ENCODE measurements around the gene SLC45A1. TPM values are rescaled to one million over a fixed set of nuclear protein-coding genes. Genes with fewer than 3 reads are reported as not detected.

SLC45A1 gene
- total and polyA plus RNA-seq, 2 of the 4 experiments (the other 2 are of a cell fraction): 0.72 to 3.9 TPM

DNA sequence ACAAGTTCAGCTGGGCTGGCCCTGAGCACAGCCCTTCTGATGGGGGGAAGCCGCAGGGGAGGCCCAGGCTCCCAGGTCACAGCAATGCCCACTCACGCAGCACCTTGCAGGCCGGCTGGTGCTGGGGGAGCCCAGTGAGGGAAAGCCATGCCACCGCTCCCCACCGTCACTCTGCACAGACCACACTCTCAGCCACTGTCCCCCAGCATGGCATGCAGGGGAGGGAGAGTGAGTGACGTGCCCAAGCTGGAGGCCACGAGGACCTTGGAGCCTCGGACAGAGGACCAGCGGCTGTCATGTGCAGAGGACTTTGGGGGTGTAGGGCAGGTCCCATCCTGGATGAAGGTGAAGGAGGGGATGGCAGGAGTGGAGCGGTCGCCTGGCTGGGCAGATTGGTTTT, 25.1 kb downstream of the SLC45A1 start:
- no peak overlapping the region for H3K4me3 ChIP-seq (ENCODE audit: insufficient read depth, low read depth, low read length)
- H3K9ac ChIP-seq (ENCODE audit: low read depth, low read length): peak overlapping the region; percentile 51; the same call in 1 of the 2 replicates
- POLR2A ChIA-PET (ENCODE audit: unreplicated experiment): interaction anchor here (0.7 kb wide), 1 partner anchor 29 kb away, joined by 6 read pairs; no protein-coding TSS in a partner anchor

More for the DNA sequence above, 25.1 kb downstream of the SLC45A1 start:
- Histone ChIP-seq H4K20me1 (ENCODE audit: insufficient read depth, low read length) (no peaks in the 10 kb centered on the region), H3K36me3 (ENCODE audit: control insufficient read depth, insufficient read depth, low read length) (peaks cover 5% of the 10 kb centered on the region; the same call in 1 of the 2 replicates), H4K91ac (ENCODE audit: insufficient read depth, low read depth, low read length) (peak overlapping the region; percentile 100), H3K4ac (ENCODE audit: low read depth, low read length) (peak overlapping the region; percentile 99), H3K56ac (ENCODE audit: extremely low read depth, insufficient read depth, low read length) (peak overlapping the region; percentile 81), H3K79me1 (ENCODE audit: low read depth in 1 of 2, low read length in 2 of 2) (0 out of 4 replicates have a peak, but pooled peaks cover 0 to 3% of the 10 kb centered on the region in 2 experiments), H3K27me3 (ENCODE audit: control insufficient read depth, insufficient read depth, low read length) (no peaks in the 10 kb centered on the region), H2BK15ac (ENCODE audit: low read depth, low read length) (peak overlapping the region; percentile 96), H2AFZ (replicated peaks; ENCODE audit: low read length, poor library complexity) (peak overlapping the region; percentile 93), H2BK120ac (ENCODE audit: low read depth, low read length) (peak overlapping the region; percentile 100), H4K8ac (ENCODE audit: low read depth in 2 of 2, low read length in 2 of 2) (peak overlapping the region; percentile 95 to 97), H2BK5ac (ENCODE audit: low read depth, low read length, poor library complexity, severe bottlenecking) (peak overlapping the region; percentile 87), H2AK5ac (ENCODE audit: low read depth, low read length) (peak overlapping the region; percentile 97), H3K9me1 (ENCODE audit: insufficient read depth, low read length) (peaks cover 12% of the 10 kb centered on the region), H3K18ac (ENCODE audit: low read depth, low read length) (peak overlapping the region; percentile 68), H3K4me1 (ENCODE audit: control insufficient read depth, insufficient read depth, low read length) (peaks cover 13% of the 10 kb centered on the region), H3K14ac (replicated peaks; ENCODE audit: low read depth, low read length) (peak overlapping the region; percentile 94), H4K5ac (ENCODE audit: low read depth, low read length) (peak overlapping the region; percentile 47), H3K23ac (ENCODE audit: low read depth, low read length) (peak overlapping the region; percentile 97), H2BK20ac (ENCODE audit: low read depth, low read length) (peak overlapping the region; percentile 100), H3K27ac (ENCODE audit: insufficient read depth, low read length) (peak overlapping the region; percentile 82), H3K4me2 (ENCODE audit: low read depth, low read length) (peak overlapping the region; percentile 35; the same call in 1 of the 2 replicates), H2AK9ac (replicated peaks; ENCODE audit: low read depth, low read length, poor library complexity) (peak overlapping the region; percentile 85), H3K9me3 (ENCODE audit: control insufficient read depth, insufficient read depth, low read length) (no peaks in the 10 kb centered on the region)
- in situ Hi-C loops (cut with MboI; ENCODE audit: low sequenced_read_pairs): no loop called here
- TF ChIP-seq POLR2A (IDR thresholded peaks at IDR 0.05; ENCODE audit: low read depth, low read length): no peak
- TF ChIP-seq, protein P1, sequence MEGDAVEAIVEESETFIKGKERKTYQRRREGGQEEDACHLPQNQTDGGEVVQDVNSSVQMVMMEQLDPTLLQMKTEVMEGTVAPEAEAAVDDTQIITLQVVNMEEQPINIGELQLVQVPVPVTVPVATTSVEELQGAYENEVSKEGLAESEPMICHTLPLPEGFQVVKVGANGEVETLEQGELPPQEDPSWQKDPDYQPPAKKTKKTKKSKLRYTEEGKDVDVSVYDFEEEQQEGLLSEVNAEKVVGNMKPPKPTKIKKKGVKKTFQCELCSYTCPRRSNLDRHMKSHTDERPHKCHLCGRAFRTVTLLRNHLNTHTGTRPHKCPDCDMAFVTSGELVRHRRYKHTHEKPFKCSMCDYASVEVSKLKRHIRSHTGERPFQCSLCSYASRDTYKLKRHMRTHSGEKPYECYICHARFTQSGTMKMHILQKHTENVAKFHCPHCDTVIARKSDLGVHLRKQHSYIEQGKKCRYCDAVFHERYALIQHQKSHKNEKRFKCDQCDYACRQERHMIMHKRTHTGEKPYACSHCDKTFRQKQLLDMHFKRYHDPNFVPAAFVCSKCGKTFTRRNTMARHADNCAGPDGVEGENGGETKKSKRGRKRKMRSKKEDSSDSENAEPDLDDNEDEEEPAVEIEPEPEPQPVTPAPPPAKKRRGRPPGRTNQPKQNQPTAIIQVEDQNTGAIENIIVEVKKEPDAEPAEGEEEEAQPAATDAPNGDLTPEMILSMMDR (conservative IDR thresholded peaks at IDR 0.05; ENCODE audit: low read depth, low read length): no peak
- TF ChIP-seq SMC3 (IDR thresholded peaks at IDR 0.05; ENCODE audit: low read depth, low read length): no peak
- intact Hi-C loops (cut with micrococcal nuclease): no loop called here
- CTCF ChIA-PET: interaction anchor here (0.7 to 1.4 kb wide), 3 partner anchors 9 to 367 kb away, joined by 3 read pairs; no protein-coding TSS in a partner anchor
- dilution Hi-C loops (cut with HindIII; ENCODE audit: low sequenced_read_pairs, unreplicated experiment): no loop called here
- BruUV-seq (replicated peaks): no TSS peak
- DNase-seq (no peak), ATAC-seq (ENCODE audit: low read depth) (peak; percentile 48)
- WGBS, 2 experiments (ENCODE audit: extremely low coverage in 2 of 2, insufficient read length in 1 of 2): 10% methylated on average over 2 of the region's 11 CpGs; no CpG with 5 or more reads in 1 of the 2 experiments

Measured in IMR-90 (cell line).